Measurements from ENCODE around the gene PINLYP. TPM values are rescaled to one million over a fixed set of nuclear protein-coding genes. Genes with fewer than 3 reads are reported as not detected.
A peak's percentile ranks its signal among the peaks of the same experiment; 100 is the strongest.

The PINLYP gene
- total RNA-seq, 1 donor, result 0.72 TPM

- no peak within 1 kb of the TSS for H2AFZ ChIP-seq (ENCODE audit: low read length)
- H3K36me3 ChIP-seq (ENCODE audit: insufficient read depth, low read length), result peaks cover 23% of the 10 kb centered on the region
- no peaks in the 10 kb centered on the region for H3K27me3 ChIP-seq (ENCODE audit: insufficient read depth, low read length)
- H3K9me3 ChIP-seq (ENCODE audit: low read depth, low read length), result no peaks in the 10 kb centered on the region
- H3K27ac ChIP-seq (ENCODE audit: low read depth, low read length), result no peak within 1 kb of the TSS
- H4K20me1 ChIP-seq (ENCODE audit: insufficient read depth, low read length), result peaks cover 14% of the 10 kb centered on the region
- H3K4me1 ChIP-seq (ENCODE audit: insufficient read depth, low read length), result no peaks in the 10 kb centered on the region
- TF ChIP-seq CTCF (IDR thresholded peaks at IDR 0.05; ENCODE audit: extremely low read depth, low read depth, low read length), result no peak
- DNase-seq (ENCODE audit: insufficient read length, low spot score, missing footprints), result peak; percentile 23
- H3K79me2 ChIP-seq (ENCODE audit: insufficient read depth, low read length), result peaks cover 53% of the 10 kb centered on the region
- no peak within 1 kb of the TSS for H3K4me2 ChIP-seq (ENCODE audit: insufficient read depth, low read length)
- H3K4me3 ChIP-seq (ENCODE audit: insufficient read depth, low read length), result no peak within 1 kb of the TSS
These were observed 36.2 kb downstream of the PINLYP start, which contains the start of gene SRRM5 for GRCh38 chr19:43611788-43612187. TSS of gene SRRM5 (plus strand) at chr19:43612088. CDS start at chr19:43612122, 34 bp downstream.

GRCh38 chr19:43612374-43612773, 36.8 kb downstream of the PINLYP start:
- DNase-seq (ENCODE audit: insufficient read length, low spot score, missing footprints), result no peak
- H3K79me2 ChIP-seq (ENCODE audit: insufficient read depth, low read length), result peaks cover 59% of the 10 kb centered on the region

GRCh38 chr19:43616306-43616705, 40.7 kb downstream of the PINLYP start:
- no peak for TF ChIP-seq CTCF (IDR thresholded peaks at IDR 0.05; ENCODE audit: extremely low read depth, low read depth, low read length)
- Histone ChIP-seq H3K4me3 (ENCODE audit: insufficient read depth, low read length) (no peak overlapping the region), H3K27ac (ENCODE audit: low read depth, low read length) (no peak overlapping the region), H3K9me3 (ENCODE audit: low read depth, low read length) (no peaks in the 10 kb centered on the region), H3K79me2 (ENCODE audit: insufficient read depth, low read length) (peaks cover 61% of the 10 kb centered on the region), H3K4me1 (ENCODE audit: insufficient read depth, low read length) (peaks cover 12% of the 10 kb centered on the region), H4K20me1 (ENCODE audit: insufficient read depth, low read length) (no peaks in the 10 kb centered on the region), H3K27me3 (ENCODE audit: insufficient read depth, low read length) (no peaks in the 10 kb centered on the region), H2AFZ (ENCODE audit: low read length) (no peak overlapping the region), H3K36me3 (ENCODE audit: insufficient read depth, low read length) (peaks cover 18% of the 10 kb centered on the region), H3K4me2 (ENCODE audit: insufficient read depth, low read length) (no peak overlapping the region)
- no peak for DNase-seq (ENCODE audit: insufficient read length, low spot score, missing footprints)

More at GRCh38 chr19:43612374-43612773, 36.8 kb downstream of the PINLYP start:
- Histone ChIP-seq H2AFZ (ENCODE audit: low read length) (no peak overlapping the region), H3K4me3 (ENCODE audit: insufficient read depth, low read length) (no peak overlapping the region), H3K36me3 (ENCODE audit: insufficient read depth, low read length) (peaks cover 23% of the 10 kb centered on the region), H3K9me3 (ENCODE audit: low read depth, low read length) (no peaks in the 10 kb centered on the region), H3K4me2 (ENCODE audit: insufficient read depth, low read length) (no peak overlapping the region), H3K27ac (ENCODE audit: low read depth, low read length) (no peak overlapping the region), H3K4me1 (ENCODE audit: insufficient read depth, low read length) (no peaks in the 10 kb centered on the region), H3K27me3 (ENCODE audit: insufficient read depth, low read length) (no peaks in the 10 kb centered on the region), H4K20me1 (ENCODE audit: insufficient read depth, low read length) (peaks cover 14% of the 10 kb centered on the region)
- TF ChIP-seq CTCF (IDR thresholded peaks at IDR 0.05; ENCODE audit: extremely low read depth, low read depth, low read length), result no peak

- H3K4me2 ChIP-seq (ENCODE audit: insufficient read depth, low read length), result no peak overlapping the region
- peaks cover 14% of the 10 kb centered on the region for H3K36me3 ChIP-seq (ENCODE audit: insufficient read depth, low read length)
- peaks cover 12% of the 10 kb centered on the region for H3K4me1 ChIP-seq (ENCODE audit: insufficient read depth, low read length)
- peaks cover 55% of the 10 kb centered on the region for H3K79me2 ChIP-seq (ENCODE audit: insufficient read depth, low read length)
- DNase-seq (ENCODE audit: insufficient read length, low spot score, missing footprints), result no peak
- H3K4me3 ChIP-seq (ENCODE audit: insufficient read depth, low read length), result no peak overlapping the region
- no peak overlapping the region for H3K27ac ChIP-seq (ENCODE audit: low read depth, low read length)
- no peak for TF ChIP-seq CTCF (IDR thresholded peaks at IDR 0.05; ENCODE audit: extremely low read depth, low read depth, low read length)
- no peaks in the 10 kb centered on the region for H4K20me1 ChIP-seq (ENCODE audit: insufficient read depth, low read length)
- H2AFZ ChIP-seq (ENCODE audit: low read length), result no peak overlapping the region
- no peaks in the 10 kb centered on the region for H3K27me3 ChIP-seq (ENCODE audit: insufficient read depth, low read length)
- H3K9me3 ChIP-seq (ENCODE audit: low read depth, low read length), result no peaks in the 10 kb centered on the region
These were observed 41.4 kb downstream of the PINLYP start for GRCh38 chr19:43616954-43617353.

All from osteoblast (primary cell).